Cerebellar cortex (tissue), 1 donor: ENCODE results near the gene CACNA1D.
"Not testable (repeated sequence)": the region's sequence is repeated elsewhere in the genome, so short reads cannot be mapped to it uniquely, and the experiment has no call there.

Experiments used
- DNase-seq: peaks from one replicate; pipeline ENCODE4 v3.0.0-alpha.2; 2015; ENCODE audit warnings: low spot score

CACNA1D gene

GRCh38 chr3:53526704-53527055 lies 32.3 kb downstream of the CACNA1D start:
- no peak for DNase-seq

- no peak for DNase-seq
Measured at GRCh38 chr3:53530205-53530604, 35.8 kb downstream of the CACNA1D start.

- no peak for DNase-seq
Measured at GRCh38 chr3:53531749-53532148, 37.3 kb downstream of the CACNA1D start.

- no peak for DNase-seq
Measured at GRCh38 chr3:53533472-53533871, 39.1 kb downstream of the CACNA1D start.

- DNase-seq, result no peak
Measured at GRCh38 chr3:53534216-53534615, 39.8 kb downstream of the CACNA1D start.

GRCh38 chr3:53534676-53535400 lies 40.4 kb downstream of the CACNA1D start:
- DNase-seq, result peak; percentile 22

GRCh38 chr3:53536282-53536681 lies 41.9 kb downstream of the CACNA1D start:
- DNase-seq, result no peak

GRCh38 chr3:53544357-53544756 lies 49.9 kb downstream of the CACNA1D start:
- DNase-seq, result no peak

- no peak for DNase-seq
Measured at GRCh38 chr3:53545310-53545995, 51.0 kb downstream of the CACNA1D start.

- DNase-seq, result no peak
Measured at GRCh38 chr3:53545996-53546359, 51.6 kb downstream of the CACNA1D start.

GRCh38 chr3:53547327-53547726 lies 52.9 kb downstream of the CACNA1D start:
- no peak for DNase-seq

- peak; percentile 28 for DNase-seq
Measured at GRCh38 chr3:53550005-53550620, 55.7 kb downstream of the CACNA1D start.

- DNase-seq, result no peak
Measured at GRCh38 chr3:53551324-53551723, 56.9 kb downstream of the CACNA1D start.

GRCh38 chr3:53552730-53553129 lies 58.3 kb downstream of the CACNA1D start:
- DNase-seq, result no peak

- no peak for DNase-seq
Measured at GRCh38 chr3:53553200-53553599, 58.8 kb downstream of the CACNA1D start.

- DNase-seq, result no peak
Measured at GRCh38 chr3:53554559-53555067, 60.2 kb downstream of the CACNA1D start.

GRCh38 chr3:53555068-53555588 lies 60.7 kb downstream of the CACNA1D start:
- DNase-seq, result no peak

- no peak for DNase-seq
Measured at GRCh38 chr3:53566461-53567145, 72.2 kb downstream of the CACNA1D start.

GRCh38 chr3:53570081-53570480 lies 75.7 kb downstream of the CACNA1D start:
- DNase-seq, result no peak

- no peak for DNase-seq
Measured at GRCh38 chr3:53570709-53571108, 76.3 kb downstream of the CACNA1D start.

GRCh38 chr3:53571264-53571663 lies 76.9 kb downstream of the CACNA1D start:
- no peak for DNase-seq

GRCh38 chr3:53572184-53572583 lies 77.8 kb downstream of the CACNA1D start:
- DNase-seq, result not testable (repeated sequence)
